ENCODE measurements around the gene CD248.
"Not testable (repeated sequence)": the region's sequence is repeated elsewhere in the genome, so short reads cannot be mapped to it uniquely, and the experiment has no call there.

DNA sequence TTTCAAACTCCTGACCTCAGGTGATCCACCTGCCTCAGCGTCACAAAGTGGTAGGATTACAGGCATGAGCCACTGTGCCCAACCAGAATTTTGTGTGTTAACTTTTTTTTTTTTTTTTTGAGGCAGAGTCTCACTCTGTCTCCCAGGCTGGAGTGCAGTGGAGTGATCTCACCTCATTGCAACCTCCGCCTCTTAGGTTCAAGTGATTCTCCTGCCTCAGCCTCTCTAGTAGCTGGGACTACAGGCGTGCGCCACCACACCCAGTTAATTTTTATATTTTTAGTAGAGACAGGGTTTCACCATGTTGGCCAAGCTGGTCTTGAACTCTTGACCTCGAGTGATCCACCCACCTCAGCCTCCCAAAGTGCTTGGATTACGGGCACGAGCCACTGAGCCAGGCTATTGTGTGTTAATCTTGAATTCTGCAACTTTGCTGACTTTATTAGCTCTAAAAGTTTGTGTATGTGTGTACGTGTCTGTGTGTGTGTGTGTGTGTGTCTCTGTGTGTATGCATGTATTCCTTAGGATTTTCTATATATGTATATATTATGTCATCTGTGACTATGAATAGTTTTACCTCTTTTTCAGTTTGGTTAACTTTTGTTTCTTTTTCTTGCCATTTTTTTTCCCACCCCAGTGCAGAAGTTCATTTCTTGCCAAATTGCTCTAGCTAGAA is 33.9 kb upstream of the CD248 start:
- TF ChIP-seq, protein P1, sequence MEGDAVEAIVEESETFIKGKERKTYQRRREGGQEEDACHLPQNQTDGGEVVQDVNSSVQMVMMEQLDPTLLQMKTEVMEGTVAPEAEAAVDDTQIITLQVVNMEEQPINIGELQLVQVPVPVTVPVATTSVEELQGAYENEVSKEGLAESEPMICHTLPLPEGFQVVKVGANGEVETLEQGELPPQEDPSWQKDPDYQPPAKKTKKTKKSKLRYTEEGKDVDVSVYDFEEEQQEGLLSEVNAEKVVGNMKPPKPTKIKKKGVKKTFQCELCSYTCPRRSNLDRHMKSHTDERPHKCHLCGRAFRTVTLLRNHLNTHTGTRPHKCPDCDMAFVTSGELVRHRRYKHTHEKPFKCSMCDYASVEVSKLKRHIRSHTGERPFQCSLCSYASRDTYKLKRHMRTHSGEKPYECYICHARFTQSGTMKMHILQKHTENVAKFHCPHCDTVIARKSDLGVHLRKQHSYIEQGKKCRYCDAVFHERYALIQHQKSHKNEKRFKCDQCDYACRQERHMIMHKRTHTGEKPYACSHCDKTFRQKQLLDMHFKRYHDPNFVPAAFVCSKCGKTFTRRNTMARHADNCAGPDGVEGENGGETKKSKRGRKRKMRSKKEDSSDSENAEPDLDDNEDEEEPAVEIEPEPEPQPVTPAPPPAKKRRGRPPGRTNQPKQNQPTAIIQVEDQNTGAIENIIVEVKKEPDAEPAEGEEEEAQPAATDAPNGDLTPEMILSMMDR (IDR thresholded peaks at IDR 0.05; ENCODE audit: insufficient read depth, low read depth, low read length), result not testable (repeated sequence)
- TF ChIP-seq EZH2 (IDR thresholded peaks at IDR 0.05; ENCODE audit: insufficient read depth, low read length), result not testable (repeated sequence)

All from astrocyte (in vitro differentiated cells and primary cell).